HEK293T (cell line): ENCODE data around the gene PTPN1.

Experiments
- CTCF ChIA-PET: fragments of 350-600 bp; formaldehyde crosslinking; extraction: SDS; loops from one replicate; lab custom pipeline; 2021; ENCODE audit warnings: antibody characterized with exemption, inconsistent platforms; lab: Yijun Ruan, JAX
- POLR2A ChIA-PET: fragments of 350-600 bp; formaldehyde crosslinking; extraction: SDS; loops from one replicate; lab custom pipeline; 2020; ENCODE audit warnings: antibody characterized with exemption, inconsistent platforms; lab: Yijun Ruan, JAX
- DNase-seq: peaks from one replicate; pipeline ENCODE4 v3.0.0; 2012; ENCODE audit warnings: mixed read lengths; ENCODE audit errors: extremely low spot score
- ARNT ChIP-seq: fragments of 450-650 bp; IDR thresholded peaks from 2 replicates; pipeline ENCODE4 v1.6.1; 2017; ENCODE audit warnings: mild to moderate bottlenecking
- BHLHE40 ChIP-seq: fragments of 450-650 bp; IDR thresholded peaks from 2 replicates; pipeline ENCODE4 v1.6.1; 2016; ENCODE audit warnings: mild to moderate bottlenecking, moderate library complexity, borderline replicate concordance
- CTBP1 ChIP-seq: fragments of 450-650 bp; IDR thresholded peaks from 2 replicates; pipeline ENCODE4 v1.6.1; 2016; ENCODE audit warnings: borderline replicate concordance
- ELF4 ChIP-seq: fragments of 450-650 bp; IDR thresholded peaks from 2 replicates; pipeline ENCODE4 v1.6.1; 2017; ENCODE audit warnings: antibody characterized with exemption
- FOXA1 ChIP-seq: fragments of 450-650 bp; IDR thresholded peaks from 2 replicates; pipeline ENCODE4 v1.6.1; 2016; ENCODE audit warnings: mild to moderate bottlenecking
- FOXK2 ChIP-seq: fragments of 450-650 bp; IDR thresholded peaks from 2 replicates; pipeline ENCODE4 v1.6.1; 2016; ENCODE audit warnings: mild to moderate bottlenecking
- FOXM1 ChIP-seq: fragments of 450-650 bp; IDR thresholded peaks from 2 replicates; pipeline ENCODE4 v1.6.1; 2017; ENCODE audit warnings: mild to moderate bottlenecking, borderline replicate concordance
- HDGF ChIP-seq: fragments of 450-650 bp; IDR thresholded peaks from 2 replicates; pipeline ENCODE4 v1.6.1; 2017; ENCODE audit warnings: antibody characterized with exemption, borderline replicate concordance
- L3MBTL2 ChIP-seq: fragments of 450-650 bp; conservative IDR thresholded peaks from 2 replicates; pipeline ENCODE4 v1.6.1; 2016; ENCODE audit warnings: mild to moderate bottlenecking
- LEF1 ChIP-seq: fragments of 450-650 bp; IDR thresholded peaks from 2 replicates; pipeline ENCODE4 v1.6.1; 2017; ENCODE audit warnings: mild to moderate bottlenecking, borderline replicate concordance
- NFRKB ChIP-seq: fragments of 450-650 bp; IDR thresholded peaks from 2 replicates; pipeline ENCODE4 v1.6.1; 2016; ENCODE audit warnings: mild to moderate bottlenecking, moderate library complexity
- SP1 ChIP-seq: fragments of 450-650 bp; IDR thresholded peaks from 2 replicates; pipeline ENCODE4 v1.6.1; 2017
- SUZ12 ChIP-seq: fragments of 450-650 bp; IDR thresholded peaks from 2 replicates; pipeline ENCODE4 v1.6.1; 2016; ENCODE audit warnings: mild to moderate bottlenecking
- TARDBP ChIP-seq: fragments of 450-650 bp; IDR thresholded peaks from 2 replicates; pipeline ENCODE4 v1.6.1; 2016
- ZNF384 ChIP-seq: fragments of 450-650 bp; IDR thresholded peaks from 2 replicates; pipeline ENCODE4 v1.6.1; 2016
- TF ChIP-seq, protein P1 (sequence below): fragments of 450-650 bp; IDR thresholded peaks from 2 replicates; pipeline ENCODE4 v1.6.1; 2016

PTPN1 gene

DNA sequence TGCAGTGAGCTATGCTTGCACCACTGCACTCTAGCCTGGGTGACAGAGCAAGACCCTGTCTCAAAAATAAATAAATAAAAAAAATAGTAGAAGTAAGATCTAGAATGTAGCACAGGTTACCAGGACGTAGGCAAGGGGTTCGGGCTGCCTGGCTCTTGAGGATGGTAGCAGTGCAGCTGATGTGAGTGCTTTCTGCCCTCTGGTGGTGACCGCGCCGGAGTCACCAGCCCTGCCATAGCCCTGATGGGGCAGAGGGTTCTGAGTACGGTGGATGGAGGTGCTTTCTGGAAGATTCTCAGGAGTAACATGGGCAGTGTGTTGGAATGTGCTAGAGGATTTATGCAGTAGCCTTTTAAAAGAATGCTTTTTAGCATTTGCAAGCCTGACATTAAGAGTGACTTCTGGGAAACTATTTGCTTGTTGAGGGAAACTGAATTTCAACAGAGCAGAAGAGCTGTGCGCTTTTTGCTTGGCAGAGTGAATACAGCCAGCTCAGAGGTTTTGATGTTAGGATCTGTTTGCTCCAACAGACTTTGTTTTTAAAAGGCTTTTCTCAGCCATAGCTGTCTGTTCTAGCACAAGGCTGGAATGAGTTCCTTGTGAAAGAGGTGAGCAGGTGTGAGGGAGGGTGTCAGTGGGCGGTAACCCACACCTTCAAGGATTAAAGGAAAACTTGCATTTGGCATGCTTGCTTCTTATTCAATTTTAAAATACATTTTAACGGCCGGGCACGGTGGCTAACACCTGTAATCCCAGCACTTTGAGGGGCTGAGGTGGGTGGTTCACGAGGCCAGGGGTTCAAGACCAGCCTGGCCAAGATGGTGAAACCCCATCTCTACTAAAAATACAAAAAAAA lies 65.9 kb downstream of the PTPN1 start:
- TF ChIP-seq TARDBP (no peak), ARNT (no peak), NFRKB (no peak), L3MBTL2 (no peak)
- ChIA-PET POLR2A (no interaction called here), CTCF (interaction anchor here (0.6 to 1.5 kb wide), 2 partner anchors 71 to 98 kb away, joined by 3 to 5 read pairs; no protein-coding TSS in a partner anchor)
- DNase-seq = peak; percentile 58

DNA sequence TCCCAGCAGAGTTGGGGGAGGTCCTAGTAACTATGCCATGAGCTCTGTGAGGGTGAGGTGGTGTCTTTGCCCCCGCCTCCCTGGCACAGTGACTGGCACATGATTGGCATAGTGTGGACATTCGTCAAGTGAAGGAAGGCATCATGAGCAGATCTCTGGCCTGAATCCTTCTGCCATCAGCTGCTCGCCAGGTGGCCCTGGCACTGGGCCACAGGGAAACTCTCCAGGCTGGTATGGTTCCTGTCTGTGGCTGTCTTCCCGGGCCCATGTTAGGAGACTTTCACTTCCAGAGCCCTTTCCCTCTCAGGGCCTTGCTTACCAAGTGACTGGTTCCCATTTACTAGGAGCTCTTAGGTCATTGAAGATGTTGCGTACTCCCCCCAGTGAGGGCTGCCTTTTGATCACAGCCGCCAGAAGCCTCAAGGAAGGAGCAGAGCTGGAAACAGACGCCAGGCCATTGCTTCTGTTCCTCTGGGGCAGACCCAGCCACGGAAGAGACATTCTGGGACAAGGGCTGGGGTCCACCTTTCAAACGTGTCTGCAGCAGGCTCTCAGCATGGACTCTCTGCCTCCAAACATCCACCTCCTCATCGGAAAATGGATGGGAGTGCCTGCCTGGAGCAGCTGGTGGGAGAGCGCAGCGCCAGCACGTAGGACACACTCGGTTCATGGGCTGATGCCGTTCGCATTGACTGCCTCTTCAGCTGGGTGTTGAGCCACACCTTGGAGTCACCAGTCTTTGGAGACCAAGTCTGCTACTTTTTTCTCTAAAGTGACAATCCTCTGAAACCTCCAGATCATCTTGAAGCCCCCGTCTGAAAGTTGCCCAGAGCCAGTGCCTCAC lies 67.2 kb downstream of the PTPN1 start:
- POLR2A ChIA-PET = no interaction called here
- CTCF ChIA-PET = no interaction called here
- DNase-seq = no peak
- TF ChIP-seq FOXA1 (no peak), FOXM1 (no peak)

DNA sequence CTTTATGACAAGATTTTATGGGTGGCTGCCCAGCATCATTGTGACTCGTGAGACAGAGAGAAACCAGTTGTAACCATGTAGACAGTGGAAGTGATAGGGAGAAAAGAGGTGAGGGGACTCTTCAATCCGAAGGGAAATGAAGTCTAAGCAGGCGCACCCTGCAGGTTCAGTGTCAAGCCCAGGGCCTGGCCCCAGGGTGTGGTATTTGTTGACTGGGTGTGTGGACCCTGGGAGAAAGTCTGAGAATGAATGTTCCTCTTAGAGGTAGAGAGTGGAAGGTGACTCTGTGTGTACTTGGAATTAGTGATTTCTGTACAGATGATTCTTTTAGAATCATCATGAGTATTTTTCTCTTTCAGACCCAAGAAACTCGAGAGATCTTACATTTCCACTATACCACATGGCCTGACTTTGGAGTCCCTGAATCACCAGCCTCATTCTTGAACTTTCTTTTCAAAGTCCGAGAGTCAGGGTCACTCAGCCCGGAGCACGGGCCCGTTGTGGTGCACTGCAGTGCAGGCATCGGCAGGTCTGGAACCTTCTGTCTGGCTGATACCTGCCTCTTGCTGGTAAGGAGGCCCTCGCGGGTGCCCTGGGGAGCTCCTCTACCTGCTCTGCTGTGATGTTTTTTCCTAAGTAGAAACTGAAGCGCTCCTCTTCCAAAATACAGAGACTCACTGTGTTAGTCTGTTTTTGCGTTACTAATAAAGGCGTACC lies 68.0 kb downstream of the PTPN1 start:
- TF ChIP-seq NFRKB = no peak
- TF ChIP-seq ARNT = no peak
- TF ChIP-seq HDGF = no peak
- no peak for TF ChIP-seq FOXM1
- no peak for TF ChIP-seq BHLHE40
- no peak for TF ChIP-seq ELF4
- no peak for TF ChIP-seq L3MBTL2
- TF ChIP-seq, protein P1, sequence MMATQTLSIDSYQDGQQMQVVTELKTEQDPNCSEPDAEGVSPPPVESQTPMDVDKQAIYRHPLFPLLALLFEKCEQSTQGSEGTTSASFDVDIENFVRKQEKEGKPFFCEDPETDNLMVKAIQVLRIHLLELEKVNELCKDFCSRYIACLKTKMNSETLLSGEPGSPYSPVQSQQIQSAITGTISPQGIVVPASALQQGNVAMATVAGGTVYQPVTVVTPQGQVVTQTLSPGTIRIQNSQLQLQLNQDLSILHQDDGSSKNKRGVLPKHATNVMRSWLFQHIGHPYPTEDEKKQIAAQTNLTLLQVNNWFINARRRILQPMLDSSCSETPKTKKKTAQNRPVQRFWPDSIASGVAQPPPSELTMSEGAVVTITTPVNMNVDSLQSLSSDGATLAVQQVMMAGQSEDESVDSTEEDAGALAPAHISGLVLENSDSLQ = no peak
- TF ChIP-seq ZNF384 = no peak
- TF ChIP-seq FOXA1 = no peak
- no peak for TF ChIP-seq SP1
- no peak for TF ChIP-seq CTBP1
- TF ChIP-seq FOXK2 = no peak
- no peak for TF ChIP-seq LEF1
- TF ChIP-seq SUZ12 = no peak
- TF ChIP-seq TARDBP = no peak
- no peak for DNase-seq
- POLR2A ChIA-PET = no interaction called here
- CTCF ChIA-PET = no interaction called here

DNA sequence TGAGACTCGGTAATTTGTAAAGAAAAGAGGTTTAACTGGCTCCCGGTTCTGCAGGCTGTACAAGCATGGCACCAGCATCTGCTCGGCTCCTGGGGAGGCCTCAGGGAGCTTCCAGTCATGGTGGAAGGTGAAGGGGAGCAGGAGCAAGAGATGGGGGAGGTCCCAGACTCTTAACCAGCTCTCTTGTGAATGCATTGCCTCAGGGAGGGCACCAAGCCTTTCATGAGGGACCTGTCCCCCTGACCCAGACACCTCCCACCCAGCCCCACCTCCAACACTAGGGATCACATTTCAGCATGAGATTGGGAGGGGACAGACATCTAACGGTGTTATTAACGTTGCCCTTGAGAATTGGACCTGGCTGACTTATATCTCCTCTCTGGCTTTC lies 68.6 kb downstream of the PTPN1 start:
- no peak for DNase-seq
- CTCF ChIA-PET = interaction anchor here (0.6 to 1.0 kb wide), 2 partner anchors 74 to 78 kb away, joined by 3 read pairs; no protein-coding TSS in a partner anchor
- TF ChIP-seq NFRKB (no peak), TARDBP (no peak), ZNF384 (no peak), HDGF (no peak), FOXA1 (no peak)
- POLR2A ChIA-PET = no interaction called here

DNA sequence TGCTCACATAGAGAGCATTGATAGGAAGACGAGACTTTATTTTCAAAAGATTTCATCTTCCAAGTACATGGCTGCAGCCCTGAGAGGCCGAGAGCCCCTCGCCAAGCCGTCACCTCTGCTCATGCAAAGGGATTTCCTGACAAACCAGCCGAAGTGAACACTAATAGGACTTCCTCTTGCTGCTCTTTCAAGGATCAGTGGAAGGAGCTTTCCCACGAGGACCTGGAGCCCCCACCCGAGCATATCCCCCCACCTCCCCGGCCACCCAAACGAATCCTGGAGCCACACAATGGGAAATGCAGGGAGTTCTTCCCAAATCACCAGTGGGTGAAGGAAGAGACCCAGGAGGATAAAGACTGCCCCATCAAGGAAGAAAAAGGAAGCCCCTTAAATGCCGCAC lies 69.3 kb downstream of the PTPN1 start:
- CTCF ChIA-PET = interaction anchor here (0.6 to 1.0 kb wide), 3 partner anchors 16 to 79 kb away, joined by 3 to 6 read pairs (median 3); no protein-coding TSS in a partner anchor

More for the DNA sequence above, 69.3 kb downstream of the PTPN1 start:
- POLR2A ChIA-PET = no interaction called here
- no peak for DNase-seq
- no peak for TF ChIP-seq FOXK2
- no peak for TF ChIP-seq L3MBTL2
- TF ChIP-seq FOXA1 = no peak
- TF ChIP-seq HDGF = no peak
- TF ChIP-seq, protein P1 = no peak
- no peak for TF ChIP-seq ZNF384
- TF ChIP-seq SP1 = no peak
- no peak for TF ChIP-seq FOXM1
- TF ChIP-seq ELF4 = no peak
- no peak for TF ChIP-seq CTBP1
- no peak for TF ChIP-seq LEF1
- TF ChIP-seq BHLHE40 = no peak
- TF ChIP-seq SUZ12 = no peak
- no peak for TF ChIP-seq NFRKB
- no peak for TF ChIP-seq TARDBP
- no peak for TF ChIP-seq ARNT
